Femur (tissue), 1 donor: ENCODE measurements around the gene MIOS.

ENCODE experiments used
- DNase-seq: peaks from one replicate; pipeline ENCODE4 v3.0.0-alpha.2; 2017

The MIOS gene

GRCh38 chr7:7584653-7585052, 18.0 kb downstream of the MIOS start:
- DNase-seq: no peak

- no peak for DNase-seq
Observed at GRCh38 chr7:7585241-7585928, 18.7 kb downstream of the MIOS start.

DNA sequence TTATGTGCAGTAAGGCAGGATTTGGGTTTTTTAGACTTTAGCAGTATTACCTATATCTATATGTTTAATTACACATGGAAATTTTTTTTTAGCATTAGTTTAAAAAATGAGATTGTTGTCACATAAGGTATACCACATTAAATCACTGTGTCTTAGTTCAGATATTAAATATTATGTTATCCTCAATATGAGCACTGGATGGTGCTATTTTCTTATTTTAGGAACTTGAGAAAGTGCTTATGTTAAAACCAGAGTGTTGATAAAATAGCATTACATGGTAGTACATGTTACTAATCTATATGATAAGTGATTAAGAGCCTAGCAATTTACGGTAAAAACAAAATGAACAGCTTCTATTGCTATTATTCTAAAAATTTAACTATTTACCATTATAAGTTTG, 28.8 kb downstream of the MIOS start:
- DNase-seq: no peak

GRCh38 chr7:7596176-7596575, 29.5 kb downstream of the MIOS start:
- no peak for DNase-seq

DNA sequence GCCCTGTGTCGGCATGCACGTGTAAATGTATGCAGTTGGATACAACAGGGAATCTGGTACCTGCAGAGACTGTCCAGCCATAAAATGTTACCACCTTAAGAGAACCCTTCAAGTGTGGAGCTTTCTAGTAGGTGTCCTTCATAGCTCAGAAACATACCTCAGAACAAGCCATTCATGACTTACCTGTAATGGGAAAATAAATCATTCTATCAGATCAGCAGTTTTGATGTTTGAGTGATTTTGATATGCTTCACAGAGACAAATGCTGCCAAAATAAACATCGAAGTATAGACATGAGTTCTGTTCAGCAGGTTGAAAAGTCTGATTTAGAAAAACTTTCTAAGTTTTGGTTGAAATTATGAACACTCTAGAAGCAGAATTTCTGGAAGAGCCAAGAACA, 40.3 kb downstream of the MIOS start:
- no peak for DNase-seq

- DNase-seq: no peak
Observed at GRCh38 chr7:7609330-7609729, 42.6 kb downstream of the MIOS start.

- DNase-seq: no peak
Observed at GRCh38 chr7:7612519-7612918, 45.8 kb downstream of the MIOS start.

DNA sequence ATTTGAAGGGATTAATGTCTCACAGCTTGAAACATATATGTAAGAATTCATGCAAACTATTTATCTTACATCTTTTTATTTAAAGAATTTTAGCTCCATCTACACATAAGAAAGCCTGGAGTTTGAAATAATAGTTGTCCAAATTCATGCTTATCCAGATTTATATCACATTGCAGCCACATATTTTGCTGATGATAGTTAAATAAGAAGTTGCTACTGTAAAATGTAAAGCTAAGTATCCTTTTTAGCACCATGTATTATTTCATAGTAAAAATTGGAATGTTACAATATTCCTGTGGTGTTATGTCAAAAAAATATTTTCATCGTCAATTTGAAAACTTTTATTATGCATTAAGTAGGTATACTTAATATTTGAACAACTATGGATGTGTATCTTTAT, 46.5 kb downstream of the MIOS start:
- no peak for DNase-seq

DNA sequence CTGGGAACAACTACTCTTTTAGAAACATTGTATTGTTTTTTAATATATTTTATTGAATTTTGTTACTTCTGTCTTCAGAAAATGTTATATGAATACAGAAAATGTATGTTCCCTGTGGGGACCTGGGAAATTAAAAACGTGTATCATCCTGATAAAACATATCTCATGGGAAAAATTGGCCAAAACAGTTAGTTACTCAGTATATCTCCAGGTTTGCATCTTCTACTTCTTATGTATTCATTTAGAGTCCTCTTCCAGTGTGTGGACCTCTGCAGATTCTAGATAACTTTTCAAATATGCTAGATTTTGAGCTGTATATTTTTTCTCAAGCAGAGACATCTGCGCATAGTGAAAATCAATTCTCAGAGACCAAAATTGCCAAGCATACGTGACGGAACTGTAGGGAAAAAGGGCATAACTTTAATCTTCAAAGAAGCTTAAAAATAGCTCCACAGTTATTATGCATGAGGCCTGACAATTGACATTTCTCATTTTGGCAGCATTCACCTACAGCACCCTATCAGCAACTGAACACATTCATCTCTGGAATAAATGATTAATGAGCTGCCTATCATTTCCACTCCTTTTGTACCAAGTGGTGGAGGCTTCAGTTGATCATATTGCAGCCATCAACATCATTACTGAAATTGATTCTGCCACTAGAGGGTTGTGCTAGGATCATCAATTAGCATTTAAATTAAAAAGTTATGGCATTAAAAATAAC, 47.5 kb downstream of the MIOS start:
- DNase-seq: no peak

DNA sequence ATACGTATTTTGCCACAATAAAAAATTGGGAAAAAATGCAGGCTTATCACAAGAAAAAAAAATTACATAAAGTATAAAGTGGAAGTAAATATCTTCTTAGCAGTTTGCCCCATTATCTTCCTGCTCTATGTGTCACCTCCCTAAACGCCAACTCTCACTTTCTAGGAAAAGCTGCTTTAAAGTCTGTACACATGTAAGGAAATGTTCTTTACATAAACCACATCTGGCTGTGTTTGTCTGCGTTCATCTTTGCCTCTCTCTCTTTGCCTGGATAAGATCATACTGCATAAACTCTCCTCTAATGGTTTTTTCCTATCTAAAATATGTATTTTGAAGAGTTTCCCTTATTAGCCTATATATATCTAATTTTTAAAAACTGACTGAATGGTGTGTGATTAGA, 50.9 kb downstream of the MIOS start:
- DNase-seq: no peak

DNA sequence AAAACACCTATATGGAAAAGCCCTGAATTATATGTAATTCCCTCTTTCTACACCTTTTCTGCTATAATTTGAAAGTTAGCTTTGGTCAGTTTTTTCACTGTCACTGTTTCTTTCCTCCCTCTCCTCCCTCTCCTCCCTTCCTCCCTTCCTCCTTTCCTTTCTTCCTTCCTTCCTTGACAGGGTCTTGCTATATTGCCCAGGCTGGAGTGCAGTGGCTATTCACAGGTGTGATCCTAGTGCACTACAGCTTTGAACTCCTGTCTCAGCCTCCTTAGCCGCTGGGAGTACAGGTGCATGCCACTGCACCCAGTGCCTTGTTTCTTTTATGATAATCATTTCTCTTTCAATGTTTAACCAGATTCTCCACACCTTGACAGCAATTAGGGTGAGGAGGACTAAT, 51.7 kb downstream of the MIOS start:
- no peak for DNase-seq

DNA sequence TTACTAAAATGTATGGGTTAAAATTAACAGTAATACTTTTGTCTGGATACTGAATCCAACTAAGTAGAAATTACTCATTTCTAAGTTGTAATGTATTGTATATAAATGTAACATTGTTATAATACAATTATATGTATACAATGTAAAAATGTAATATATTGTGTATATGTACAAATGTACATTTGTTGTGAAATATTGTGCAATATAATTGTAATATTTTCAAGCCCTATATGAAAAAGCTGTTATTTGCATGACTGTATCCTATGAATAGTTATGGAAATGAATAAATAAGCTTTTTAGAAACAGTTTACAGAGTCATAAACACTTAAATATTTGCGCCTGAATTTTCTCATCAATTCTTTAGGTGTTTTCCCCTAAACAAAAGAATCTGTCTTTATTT, 53.6 kb downstream of the MIOS start:
- no peak for DNase-seq

DNA sequence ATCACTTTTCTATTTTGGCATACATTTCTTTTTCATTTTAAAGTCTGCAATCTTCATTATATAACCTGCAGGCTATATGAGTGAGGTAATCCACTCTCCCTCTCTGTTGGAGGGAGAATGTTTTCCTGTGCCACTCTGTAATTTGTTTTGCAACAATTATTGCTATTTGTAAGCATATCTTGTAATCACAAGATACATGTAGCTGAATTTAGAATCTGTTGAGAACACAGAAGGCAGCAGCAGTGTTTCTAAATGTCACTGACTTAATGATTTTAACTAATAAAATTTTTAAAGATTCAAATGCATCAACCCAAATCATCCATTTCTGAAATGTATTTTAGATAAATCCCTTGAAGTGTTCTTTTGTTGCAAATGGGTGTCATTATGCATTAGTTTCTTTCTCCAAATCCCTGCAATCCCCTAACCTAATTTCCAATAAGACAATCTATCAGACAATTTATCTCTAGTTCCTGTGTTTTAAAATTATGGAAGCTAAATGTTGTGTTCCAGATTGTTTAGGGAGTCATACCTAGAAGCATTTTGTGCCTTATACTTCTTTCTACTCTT, 54.0 kb downstream of the MIOS start:
- no peak for DNase-seq

- no peak for DNase-seq
Observed at GRCh38 chr7:7628476-7628875, 61.8 kb downstream of the MIOS start.

- no peak for DNase-seq
Observed at GRCh38 chr7:7630626-7631329, 64.1 kb downstream of the MIOS start.

GRCh38 chr7:7639421-7639820, 72.7 kb downstream of the MIOS start:
- no peak for DNase-seq

DNA sequence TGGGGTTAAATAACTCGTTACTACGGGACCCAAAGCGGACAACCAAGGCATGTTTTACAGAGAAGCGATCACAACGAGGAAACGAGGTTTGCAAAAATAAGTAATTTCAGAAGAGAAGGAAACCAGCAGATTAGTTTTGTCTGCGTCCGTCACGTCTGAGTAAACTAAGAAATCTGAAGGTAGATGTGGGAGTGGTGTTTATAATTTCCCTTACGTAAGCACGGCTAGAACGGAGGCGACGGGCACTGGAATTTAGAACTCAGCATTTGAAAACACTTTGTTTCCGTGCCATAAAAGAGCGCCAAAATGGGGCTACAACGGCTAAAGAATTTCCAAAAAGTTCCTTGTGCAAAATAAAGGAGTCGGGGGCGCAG, 73.2 kb downstream of the MIOS start:
- DNase-seq: no peak

DNA sequence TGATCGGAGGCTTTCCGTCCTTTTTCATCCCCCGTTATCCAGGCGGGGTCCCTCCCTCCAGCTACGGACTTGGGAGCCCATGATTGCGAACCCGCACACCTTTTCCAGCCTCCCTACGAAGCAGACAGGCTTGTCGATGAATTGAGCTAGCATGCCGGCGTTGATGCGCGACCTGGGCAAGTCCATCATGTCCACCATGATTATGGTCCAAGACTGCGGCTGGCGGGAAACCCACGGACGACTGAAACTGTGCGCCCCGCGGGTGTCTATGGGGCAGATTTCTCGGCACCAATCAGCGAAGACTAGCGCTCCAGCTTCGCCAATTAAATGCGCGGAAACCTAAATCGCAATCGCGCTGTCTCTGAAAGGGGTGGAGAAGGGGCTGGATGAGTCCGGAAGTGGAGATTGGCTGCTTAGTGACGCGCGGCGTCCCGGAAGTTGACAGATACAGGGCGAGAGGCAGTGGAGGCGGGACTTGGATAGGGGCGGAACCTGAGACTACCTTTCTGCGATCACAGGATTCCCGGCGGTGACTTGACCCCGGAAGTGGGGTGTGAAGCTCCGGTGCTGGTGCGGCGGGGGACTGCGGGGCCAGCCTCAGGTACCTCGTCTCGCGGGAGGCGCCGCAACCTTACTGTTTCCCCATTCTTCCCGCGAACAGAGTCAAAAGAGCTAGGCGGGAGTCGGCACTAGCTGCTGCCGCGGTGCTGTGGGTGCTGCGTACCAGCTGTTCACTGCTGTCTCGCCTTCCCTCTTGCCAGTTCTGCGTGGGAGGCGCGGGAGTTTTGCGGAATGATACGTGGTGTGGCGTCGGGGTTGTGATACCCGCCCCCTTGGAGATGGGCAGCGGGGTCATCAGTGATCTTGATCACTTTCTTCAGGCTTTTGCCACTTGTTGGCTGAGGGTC, 73.8 kb downstream of the MIOS start, which contains the start of gene UMAD1:
Gene UMAD1 (plus strand): TSS at position 532 of the 908 bp plus-strand sequence. CDS start 32,620 bp downstream, outside the sequence.
- DNase-seq: peak; percentile 99

DNA sequence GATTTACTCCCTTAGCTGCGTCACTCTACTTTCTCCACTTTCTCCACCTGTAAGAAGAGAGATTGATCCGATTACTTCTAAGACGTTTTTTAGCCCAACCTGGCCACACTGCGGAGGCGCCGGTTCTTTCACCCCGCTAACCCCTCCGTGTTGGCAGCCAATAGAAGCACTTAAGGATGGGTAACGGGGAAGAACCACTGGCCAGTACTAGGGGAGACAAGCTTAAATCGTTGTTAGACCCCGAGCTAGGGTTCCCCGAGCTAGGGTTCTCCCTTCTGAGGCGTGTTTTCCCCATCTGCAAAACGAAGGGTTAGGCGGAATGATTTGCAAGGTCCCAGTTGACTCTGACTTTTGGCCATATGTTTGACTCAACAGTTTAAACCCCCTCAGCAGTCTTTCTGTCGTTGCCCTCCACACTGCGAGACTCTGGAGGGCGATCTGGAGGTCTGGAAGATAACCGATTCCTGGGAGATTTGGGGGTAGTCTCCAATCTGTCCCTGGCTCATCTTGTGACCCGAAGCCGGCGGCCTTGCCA, 74.5 kb downstream of the MIOS start:
- DNase-seq: no peak

- no peak for DNase-seq
Observed at GRCh38 chr7:7642081-7642480, 75.4 kb downstream of the MIOS start.

DNA sequence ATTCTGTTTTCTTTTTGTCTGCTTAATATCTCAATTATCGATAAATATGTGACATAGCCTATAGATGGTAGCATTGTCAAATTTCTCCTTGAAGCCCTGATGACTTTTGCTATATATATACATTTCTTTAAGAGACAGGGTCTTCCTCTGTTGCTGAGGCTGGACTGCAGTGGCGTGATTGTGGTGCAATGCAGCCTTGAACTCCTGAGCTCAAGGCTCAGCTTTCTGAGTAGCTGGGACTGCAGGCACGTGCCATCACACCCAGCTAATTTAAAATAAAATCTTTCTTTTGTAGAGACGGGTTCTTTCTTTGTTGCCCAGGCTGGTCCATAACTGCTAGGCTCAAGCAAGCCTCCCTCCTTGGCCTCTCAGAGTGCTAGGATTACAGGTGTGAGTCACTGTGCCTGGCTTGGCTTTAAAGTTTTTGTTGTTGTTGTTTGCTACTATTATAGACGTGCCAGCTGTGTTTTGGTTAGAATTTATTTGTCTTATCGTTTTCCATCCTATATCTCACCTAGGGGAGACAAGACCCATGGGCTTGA, 80.9 kb downstream of the MIOS start:
- DNase-seq: no peak

DNA sequence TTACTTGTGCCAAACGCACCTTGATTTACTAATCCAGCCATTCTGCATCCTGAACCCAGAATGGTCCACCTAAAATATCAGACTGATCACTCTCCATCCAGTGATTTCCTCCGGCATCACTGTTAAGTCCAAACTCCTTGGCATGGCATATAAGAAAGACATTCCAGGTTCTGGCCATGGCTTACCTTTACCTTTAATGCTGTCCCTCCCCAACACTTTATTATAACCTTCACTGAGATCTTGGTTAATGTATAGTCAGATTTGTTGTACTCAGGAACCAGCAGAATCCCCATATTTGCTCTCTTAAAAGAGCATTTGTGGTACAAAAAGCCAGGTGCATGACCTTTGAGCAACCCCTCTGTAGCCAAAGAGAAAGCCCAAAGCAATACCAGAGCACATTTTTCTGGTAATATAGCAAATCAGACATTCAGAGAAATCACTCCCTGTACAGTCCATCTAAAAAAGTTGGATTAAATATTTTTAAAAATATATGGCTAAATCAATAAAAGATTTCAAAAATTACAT, 84.1 kb downstream of the MIOS start:
- DNase-seq: no peak
